Measurements from ENCODE around the gene FCAR. TPM values are rescaled to one million over a fixed set of nuclear protein-coding genes. Genes with fewer than 3 reads are reported as not detected.

Gene FCAR
- total RNA-seq, 1 donor from 2014 or later: 2.6 TPM

Small RNAs within 50 kb of the gene (small RNA-seq; reads per million reads assigned to genes)
- gene RNU6-222P (ENCODE audit: low replicate concordance): not detected

Other genes starting within 250 kb of the FCAR start
- gene LILRB1, start 243.8 kb upstream of the FCAR start, total RNA-seq: 0.51 TPM
- gene LILRB4, start 211.2 kb upstream of the FCAR start, total RNA-seq: 0.51 TPM
- gene KIR3DL3, start 149.8 kb upstream of the FCAR start, total RNA-seq: not detected
- gene KIR2DL3, start 135.7 kb upstream of the FCAR start, total RNA-seq: not detected
- not detected for gene KIR2DL1, start 104.4 kb upstream of the FCAR start, total RNA-seq
- not detected for gene KIR2DL4, start 70.6 kb upstream of the FCAR start, total RNA-seq
- gene KIR3DL1, start 57.8 kb upstream of the FCAR start, total RNA-seq: not detected
- not detected for gene KIR2DS4, start 41.6 kb upstream of the FCAR start, total RNA-seq
- not detected for gene KIR3DL2, start 23.8 kb upstream of the FCAR start, total RNA-seq
- not detected for gene NCR1, start 31.9 kb downstream of the FCAR start, total RNA-seq
- gene NLRP7, start 73.3 kb downstream of the FCAR start, total RNA-seq: not detected
- gene NLRP2, start 92.1 kb downstream of the FCAR start, total RNA-seq: 7.3 TPM
- 0.21 TPM for gene GP6, start 164.0 kb downstream of the FCAR start, total RNA-seq
- gene RDH13, start 188.9 kb downstream of the FCAR start, total RNA-seq: 36.2 TPM
- 76.8 TPM for gene EPS8L1, start 201.6 kb downstream of the FCAR start, total RNA-seq
- gene PPP1R12C, start 243.4 kb downstream of the FCAR start, total RNA-seq: 48.4 TPM

Data from tongue (tissue), 2 donors.